Brain microvascular endothelial cell (primary cell): ENCODE results near the gene CARF.
"Not testable (repeated sequence)": the region's sequence is repeated elsewhere in the genome, so short reads cannot be mapped to it uniquely, and the experiment has no call there.

Experiments used
- DNase-seq: peaks from one replicate; pipeline ENCODE4 v3.0.0-alpha.2; 2020
- H3K27ac ChIP-seq: fragments of 250-450 bp; sonication (Bioruptor Pico); 2 replicates; pipeline ENCODE4 v1.5.1; 2020; ENCODE audit warnings: mild to moderate bottlenecking, moderate library complexity
- H3K27me3 ChIP-seq: fragments of 250-450 bp; sonication (Bioruptor Pico); replicated peaks from 2 replicates; pipeline ENCODE4 v1.5.1; 2020; ENCODE audit warnings: mild to moderate bottlenecking
- H3K36me3 ChIP-seq: fragments of 250-450 bp; sonication (Bioruptor Pico); replicated peaks from 2 replicates; pipeline ENCODE4 v1.5.1; 2020; ENCODE audit warnings: mild to moderate bottlenecking
- H3K4me3 ChIP-seq: 2 replicates; pipeline ENCODE4 v1.5.1; 2011; ENCODE audit warnings: low read depth, mild to moderate bottlenecking, control low read depth, low read length, moderate library complexity
- CTCF ChIP-seq: IDR thresholded peaks from 2 replicates; pipeline ENCODE4 v1.5.1; 2011; ENCODE audit warnings: low read depth, mild to moderate bottlenecking, moderate library complexity, low read length, control low read depth, inconsistent platforms; ENCODE audit errors: missing control alignments
- in situ Hi-C: cut with HindIII; loops from 2 replicates; pipeline ENCODE4 v1.10.0; 2017; ENCODE audit warnings: low sequenced_read_pairs, low pct_ligation_motif_present

The CARF gene

GRCh38 chr2:202945497-202945896 lies 33.4 kb downstream of the CARF start:
- Histone ChIP-seq H3K36me3 (no peaks in the 10 kb centered on the region), H3K27ac (no peak overlapping the region), H3K4me3 (no peak overlapping the region), H3K27me3 (no peaks in the 10 kb centered on the region)
- in situ Hi-C loops, result no loop called here
- TF ChIP-seq CTCF, result no peak
- no peak for DNase-seq

GRCh38 chr2:202949333-202949732 lies 37.3 kb downstream of the CARF start:
- DNase-seq, H3K27ac ChIP-seq, H3K36me3 ChIP-seq, in situ Hi-C loops, H3K4me3 ChIP-seq, H3K27me3 ChIP-seq: not testable (repeated sequence)

- DNase-seq, result no peak
- TF ChIP-seq CTCF, result no peak
- in situ Hi-C loops, result no loop called here
- Histone ChIP-seq H3K27ac (no peak overlapping the region), H3K36me3 (no peaks in the 10 kb centered on the region), H3K27me3 (no peaks in the 10 kb centered on the region), H3K4me3 (no peak overlapping the region)
Measured at GRCh38 chr2:202950592-202950991, 38.5 kb downstream of the CARF start.

GRCh38 chr2:202960524-202960923 lies 48.4 kb downstream of the CARF start:
- Histone ChIP-seq H3K36me3 (no peaks in the 10 kb centered on the region), H3K4me3 (no peak overlapping the region), H3K27ac (no peak overlapping the region), H3K27me3 (no peaks in the 10 kb centered on the region)
- in situ Hi-C loops, result no loop called here
- DNase-seq, result no peak
- TF ChIP-seq CTCF, result no peak

GRCh38 chr2:202963712-202964111 lies 51.6 kb downstream of the CARF start:
- Histone ChIP-seq H3K27ac (no peak overlapping the region), H3K27me3 (no peaks in the 10 kb centered on the region), H3K4me3 (no peak overlapping the region), H3K36me3 (no peaks in the 10 kb centered on the region)
- DNase-seq, result no peak
- in situ Hi-C loops, result no loop called here
- no peak for TF ChIP-seq CTCF

DNA sequence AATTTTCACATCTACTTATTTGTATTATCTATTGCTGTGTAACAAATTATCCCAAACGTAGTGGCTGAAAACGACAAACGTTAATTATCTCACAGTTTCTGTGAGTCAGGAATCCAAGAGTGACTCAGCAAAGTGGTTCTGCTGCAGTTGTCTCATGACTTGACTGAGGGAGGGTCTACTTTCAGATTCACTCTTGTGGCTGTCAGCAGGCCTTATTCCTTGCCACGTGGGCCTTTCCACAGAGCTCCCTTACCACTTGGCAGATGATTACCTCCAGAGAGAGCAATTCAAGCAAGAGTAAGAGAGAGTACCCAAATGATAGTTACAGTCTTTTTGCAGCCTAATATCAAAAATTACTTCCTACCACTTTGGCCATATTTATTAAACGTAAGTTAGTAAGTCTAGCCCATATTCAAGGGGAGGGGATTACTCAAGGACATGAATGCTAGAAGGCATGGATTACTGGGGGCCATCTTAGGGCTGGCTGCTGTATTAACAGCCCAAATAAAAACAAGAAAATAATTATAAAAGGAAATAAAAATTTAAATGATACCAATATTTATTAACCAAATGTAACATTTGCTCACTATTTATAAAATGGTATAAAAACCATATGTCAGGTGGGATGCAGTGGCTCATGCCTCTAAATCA lies 53.9 kb downstream of the CARF start:
- Histone ChIP-seq H3K4me3 (no peak overlapping the region), H3K36me3 (no peaks in the 10 kb centered on the region), H3K27me3 (no peaks in the 10 kb centered on the region), H3K27ac (peak overlapping the region; percentile 29)
- TF ChIP-seq CTCF, result no peak
- in situ Hi-C loops, result no loop called here
- DNase-seq, result peak; percentile 69

DNA sequence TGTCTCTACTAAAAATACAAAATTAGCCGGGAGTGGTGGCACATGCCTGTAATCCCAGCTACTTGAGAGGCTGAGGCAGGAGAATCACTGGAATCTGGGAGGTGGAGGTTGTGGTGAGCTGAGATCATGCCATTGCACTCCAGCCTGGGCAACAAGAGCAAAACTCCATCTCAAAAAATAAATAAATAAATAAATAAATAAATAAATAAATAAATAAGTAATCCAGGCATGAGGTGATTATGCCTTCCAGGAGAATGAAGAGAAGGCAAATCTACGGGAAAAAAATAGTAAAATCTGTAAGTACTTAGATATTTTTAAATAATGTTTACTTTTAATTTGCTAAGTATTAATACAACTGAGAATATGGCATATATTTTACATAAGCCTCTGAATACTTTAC lies 57.3 kb downstream of the CARF start:
- H3K36me3 ChIP-seq, H3K27me3 ChIP-seq, H3K4me3 ChIP-seq, H3K27ac ChIP-seq, DNase-seq, in situ Hi-C loops: not testable (repeated sequence)
